Tibial nerve (tissue), 4 donors: ENCODE results near the gene CTXN3.
"Not testable (repeated sequence)": the region's sequence is repeated elsewhere in the genome, so short reads cannot be mapped to it uniquely, and the experiment has no call there.

Source experiments
- EP300 ChIP-seq, 2 donors: sonication (generic); formaldehyde crosslinking; IDR thresholded peaks; one replicate each; pipeline ENCODE4 v1.6.1; 2017; ENCODE audit warnings: antibody characterized with exemption in 2 of 2, mild to moderate bottlenecking in 1 of 2
- TF ChIP-seq, protein P1 (sequence below), 5 experiments: fragments of 200-600 bp in 3 of 5; fragments of 450-650 bp in 2 of 5; sonication (generic) in 3 of 5; IDR thresholded peaks; one replicate each; pipeline ENCODE4 v1.5.1; 2016 to 2019; ENCODE audit warnings: antibody characterized with exemption in 5 of 5, mild to moderate bottlenecking in 3 of 5, moderate library complexity in 2 of 5

DNA sequence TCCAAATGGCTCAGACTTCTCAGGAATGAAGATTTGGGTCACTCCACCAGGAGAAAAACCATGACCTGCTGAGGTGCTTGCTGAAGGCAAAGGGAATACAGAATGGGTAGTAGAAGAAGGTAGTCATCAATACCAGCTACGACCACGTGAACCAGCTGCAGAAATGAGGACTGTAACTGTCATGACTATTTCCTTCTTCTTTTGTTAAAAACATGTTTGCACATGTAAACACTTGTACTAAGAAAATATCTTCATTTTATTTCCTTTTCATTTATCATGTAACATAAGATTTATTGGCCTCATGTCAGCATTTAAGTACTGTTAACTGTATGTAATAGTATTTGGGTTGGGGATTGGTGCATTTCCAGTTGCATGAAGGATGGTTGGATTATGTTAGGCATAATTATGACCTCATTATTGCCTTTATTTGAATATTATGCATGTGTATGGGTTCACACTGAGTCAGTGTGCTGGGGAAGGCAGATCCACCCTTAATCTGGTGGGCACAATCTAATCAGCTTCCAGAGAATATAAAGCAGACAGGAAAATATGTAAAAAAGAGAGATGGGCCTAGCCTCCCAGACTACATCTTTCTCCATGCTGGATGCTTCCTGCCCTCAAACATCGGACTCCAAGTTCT, 30.9 kb downstream of the CTXN3 start:
- TF ChIP-seq, protein P1, sequence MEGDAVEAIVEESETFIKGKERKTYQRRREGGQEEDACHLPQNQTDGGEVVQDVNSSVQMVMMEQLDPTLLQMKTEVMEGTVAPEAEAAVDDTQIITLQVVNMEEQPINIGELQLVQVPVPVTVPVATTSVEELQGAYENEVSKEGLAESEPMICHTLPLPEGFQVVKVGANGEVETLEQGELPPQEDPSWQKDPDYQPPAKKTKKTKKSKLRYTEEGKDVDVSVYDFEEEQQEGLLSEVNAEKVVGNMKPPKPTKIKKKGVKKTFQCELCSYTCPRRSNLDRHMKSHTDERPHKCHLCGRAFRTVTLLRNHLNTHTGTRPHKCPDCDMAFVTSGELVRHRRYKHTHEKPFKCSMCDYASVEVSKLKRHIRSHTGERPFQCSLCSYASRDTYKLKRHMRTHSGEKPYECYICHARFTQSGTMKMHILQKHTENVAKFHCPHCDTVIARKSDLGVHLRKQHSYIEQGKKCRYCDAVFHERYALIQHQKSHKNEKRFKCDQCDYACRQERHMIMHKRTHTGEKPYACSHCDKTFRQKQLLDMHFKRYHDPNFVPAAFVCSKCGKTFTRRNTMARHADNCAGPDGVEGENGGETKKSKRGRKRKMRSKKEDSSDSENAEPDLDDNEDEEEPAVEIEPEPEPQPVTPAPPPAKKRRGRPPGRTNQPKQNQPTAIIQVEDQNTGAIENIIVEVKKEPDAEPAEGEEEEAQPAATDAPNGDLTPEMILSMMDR (IDR thresholded peaks at IDR 0.05), result not testable (repeated sequence)
- TF ChIP-seq EP300 (IDR thresholded peaks at IDR 0.05), result not testable (repeated sequence)
